Activated CD4-positive, alpha-beta T cell treated with anti-CD3 and anti-CD28 coated beads for 24 hours (primary cell): ENCODE results near the gene PRKN.

ENCODE experiments used
- DNase-seq, 2 donors: peaks; one replicate each; pipeline ENCODE4 v3.0.0-alpha.2; 2020; ENCODE audit warnings: low read depth in 2 of 2

PRKN gene

GRCh38 chr6:161417717-161418462, 1309.7 kb downstream of the PRKN start:
- no peak for DNase-seq

GRCh38 chr6:161415302-161415855, 1312.2 kb downstream of the PRKN start:
- no peak for DNase-seq

GRCh38 chr6:161414707-161415106, 1312.9 kb downstream of the PRKN start:
- DNase-seq = no peak

GRCh38 chr6:161414180-161414579, 1313.4 kb downstream of the PRKN start:
- no peak for DNase-seq

- DNase-seq = no peak
Observed at GRCh38 chr6:161413355-161413771, 1314.2 kb downstream of the PRKN start.

- no peak for DNase-seq
Observed at GRCh38 chr6:161412795-161413194, 1314.8 kb downstream of the PRKN start.

GRCh38 chr6:161411265-161411944, 1316.2 kb downstream of the PRKN start:
- DNase-seq = no peak

GRCh38 chr6:161410736-161411135, 1316.8 kb downstream of the PRKN start:
- DNase-seq = no peak

GRCh38 chr6:161410076-161410475, 1317.5 kb downstream of the PRKN start:
- no peak for DNase-seq

GRCh38 chr6:161409353-161409752, 1318.2 kb downstream of the PRKN start:
- DNase-seq = no peak

- DNase-seq = no peak
Observed at GRCh38 chr6:161408041-161408440, 1319.5 kb downstream of the PRKN start.

GRCh38 chr6:161407581-161407980, 1320.0 kb downstream of the PRKN start:
- DNase-seq = no peak

- no peak for DNase-seq
Observed at GRCh38 chr6:161407115-161407514, 1320.5 kb downstream of the PRKN start.

GRCh38 chr6:161406646-161407045, 1320.9 kb downstream of the PRKN start:
- DNase-seq = no peak

- DNase-seq = no peak
Observed at GRCh38 chr6:161405418-161405817, 1322.1 kb downstream of the PRKN start.

GRCh38 chr6:161403717-161404116, 1323.8 kb downstream of the PRKN start:
- DNase-seq = no peak

- DNase-seq = no peak
Observed at GRCh38 chr6:161401587-161402309, 1325.8 kb downstream of the PRKN start.

GRCh38 chr6:161400671-161401070, 1326.9 kb downstream of the PRKN start:
- no peak for DNase-seq

- DNase-seq = no peak
Observed at GRCh38 chr6:161396539-161396938, 1331.0 kb downstream of the PRKN start.

- no peak for DNase-seq
Observed at GRCh38 chr6:161395716-161396231, 1331.8 kb downstream of the PRKN start.

GRCh38 chr6:161394437-161394836, 1333.1 kb downstream of the PRKN start:
- no peak for DNase-seq

GRCh38 chr6:161393839-161394364, 1333.7 kb downstream of the PRKN start:
- peak; percentile 16 to 36 for DNase-seq
